PC-3 (cell line): Measurements from ENCODE around the gene SLC47A1.

ENCODE experiments used
- CTCF ChIP-seq: fragments of 300-600 bp; sonication (generic); conservative IDR thresholded peaks from 2 replicates; pipeline ENCODE4 v1.5.1; 2017; ENCODE audit warnings: antibody characterized with exemption, low read depth, mild to moderate bottlenecking, low read length
- EZH2 ChIP-seq: fragments of 300-600 bp; sonication (generic); IDR thresholded peaks from one replicate; pipeline ENCODE4 v1.6.1; 2017; ENCODE audit warnings: antibody characterized with exemption, mild to moderate bottlenecking, low read length; ENCODE audit not compliant: unreplicated experiment

GRCh38 chr17:19523690-19524089 lies 10.0 kb upstream of the SLC47A1 start:
- TF ChIP-seq CTCF (no peak), EZH2 (no peak)
